K562 (cell line): Measurements from ENCODE around the gene CCAR1.

ENCODE experiments used
- CBX8 ChIP-seq: fragments of 200-600 bp; sonication (generic); IDR thresholded peaks from 2 replicates; pipeline ENCODE4 v1.6.1; 2012; ENCODE audit warnings: borderline replicate concordance, mixed run types, low read depth, mild to moderate bottlenecking, moderate library complexity, mixed read lengths, low read length, control low read depth, inconsistent platforms; ENCODE audit not compliant: poor library complexity, severe bottlenecking; ENCODE audit errors: extremely low read depth
- CREB1 ChIP-seq, 2 experiments: sonication (generic) in 1 of 2; formaldehyde crosslinking in 1 of 2; IDR thresholded peaks; 2 replicates each; pipeline versions ENCODE4 v1.6.1 to v1.8.0; 2012 to 2022; ENCODE audit warnings: inconsistent platforms in 1 of 2, mild to moderate bottlenecking in 1 of 2, missing genetic modification reagents in 1 of 2, moderate library complexity in 1 of 2
- EWSR1 ChIP-seq: fragments of 450-650 bp; IDR thresholded peaks from 2 replicates; pipeline ENCODE4 v1.6.1; 2018; ENCODE audit warnings: borderline replicate concordance, mild to moderate bottlenecking, low read depth, moderate library complexity; ENCODE audit not compliant: partially characterized antibody
- FOXP1 ChIP-seq: sonication (generic); formaldehyde crosslinking; IDR thresholded peaks from 2 replicates; pipeline ENCODE4 v1.8.0; 2022; ENCODE audit warnings: mild to moderate bottlenecking, missing genetic modification reagents
- JUN ChIP-seq, 2 experiments: sonication (generic) in 1 of 2; formaldehyde crosslinking in 1 of 2; IDR thresholded peaks; 2 replicates each; pipeline versions ENCODE4 v1.6.1 to v1.8.0; 2012 to 2022; ENCODE audit warnings: borderline replicate concordance in 2 of 2, mild to moderate bottlenecking in 2 of 2, improper control_type of control experiment in 1 of 2, low read depth in 1 of 2, low read length in 1 of 2, missing genetic modification reagents in 1 of 2
- MAZ ChIP-seq, 2 experiments: fragments of 450-650 bp in 1 of 2; sonication (generic) in 1 of 2; formaldehyde crosslinking; IDR thresholded peaks in 1 of 2; conservative IDR thresholded peaks in 1 of 2; 2 replicates each; pipeline versions ENCODE4 v1.4.0 to v1.5.0; 2020; ENCODE audit warnings: mild to moderate bottlenecking in 1 of 2, missing genetic modification reagents in 1 of 2
- RFX5 ChIP-seq: IDR thresholded peaks from 2 replicates; pipeline ENCODE4 v1.6.1; 2011; ENCODE audit warnings: low read depth, mild to moderate bottlenecking, improper control_type of control experiment, low read length
- RFX7 ChIP-seq: fragments of 250-450 bp; sonication (Bioruptor Pico); IDR thresholded peaks from 2 replicates; pipeline ENCODE4 v1.5.1; 2021; ENCODE audit warnings: mild to moderate bottlenecking
- SREBF2 ChIP-seq: sonication (generic); formaldehyde crosslinking; IDR thresholded peaks from 2 replicates; pipeline ENCODE4 v1.4.0; 2020; ENCODE audit warnings: mild to moderate bottlenecking, missing genetic modification reagents
- SRF ChIP-seq, 2 experiments: fragments of 250-450, 450-650 bp in 1 of 2; sonication (Bioruptor Pico) in 1 of 2; sonication (generic) in 1 of 2; formaldehyde crosslinking; IDR thresholded peaks; 2 replicates each; pipeline versions ENCODE4 v1.5.0 to v1.5.1; 2020 to 2022; ENCODE audit warnings: mild to moderate bottlenecking in 1 of 2, missing genetic modification reagents in 1 of 2
- TARDBP ChIP-seq: fragments of 450-650 bp; IDR thresholded peaks from 2 replicates; pipeline ENCODE4 v1.6.1; 2016
- ZNF121 ChIP-seq: sonication (generic); formaldehyde crosslinking; conservative IDR thresholded peaks from 2 replicates; pipeline ENCODE4 v1.8.0; 2022; ENCODE audit warnings: missing genetic modification reagents
- TF ChIP-seq, protein P1 (sequence below): fragments of 250-450 bp; sonication (Bioruptor Pico); IDR thresholded peaks from 2 replicates; pipeline ENCODE4 v1.8.0; 2022; ENCODE audit warnings: moderate library complexity, mild to moderate bottlenecking, inconsistent platforms
- TF ChIP-seq, protein P2 (sequence below), 3 experiments: IDR thresholded peaks in 2 of 3; conservative IDR thresholded peaks in 1 of 3; 2 replicates each; pipeline ENCODE4 v1.5.1; 2011 to 2012; ENCODE audit warnings: low read length in 3 of 3, mild to moderate bottlenecking in 3 of 3, control low read depth in 2 of 3, improper control_type of control experiment in 1 of 3, inconsistent platforms in 1 of 3, low read depth in 1 of 3, mixed read lengths in 1 of 3, moderate library complexity in 1 of 3; ENCODE audit not compliant: insufficient read depth in 2 of 3

DNA sequence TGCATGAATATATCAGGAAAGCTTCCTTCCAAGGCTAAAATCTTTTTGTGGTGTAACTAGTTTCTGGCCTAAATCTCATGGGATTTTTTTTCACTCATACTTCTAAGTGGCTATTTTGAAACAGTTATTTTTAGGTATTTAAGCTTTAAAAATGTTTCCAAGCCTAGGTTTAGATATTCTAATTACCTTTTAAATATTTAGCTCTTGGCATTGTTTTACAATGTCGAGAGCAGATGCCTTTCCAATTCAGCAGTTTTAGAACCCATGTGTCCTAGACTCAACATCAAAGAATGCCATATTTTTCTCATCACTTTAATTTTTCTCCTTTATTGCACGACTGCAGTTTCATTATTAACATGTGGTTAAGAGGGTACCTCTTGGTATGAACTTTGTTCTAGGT, 79.2 kb downstream of the CCAR1 start:
- TF ChIP-seq CBX8 (no peak), JUN (IDR thresholded peaks at IDR 0.05; ENCODE audit: borderline replicate concordance, low read depth, low read length) (no peak), JUN (CRISPR knock-in tag; IDR thresholded peaks at IDR 0.05; ENCODE audit: borderline replicate concordance) (no peak), MAZ (CRISPR knock-in tag; conservative IDR thresholded peaks at IDR 0.05 in 1 of 2, IDR thresholded peaks at IDR 0.05 in 1 of 2) (no peak), ZNF121 (no peak), EWSR1 (no peak), CREB1 (IDR thresholded peaks at IDR 0.05) (no peak), CREB1 (CRISPR knock-in tag; IDR thresholded peaks at IDR 0.05) (no peak), FOXP1 (CRISPR knock-in tag) (no peak), RFX7 (no peak), RFX5 (no peak), SREBF2 (CRISPR knock-in tag) (no peak), TARDBP (no peak), SRF (CRISPR knock-in tag; IDR thresholded peaks at IDR 0.05) (no peak)
- TF ChIP-seq, protein P1, sequence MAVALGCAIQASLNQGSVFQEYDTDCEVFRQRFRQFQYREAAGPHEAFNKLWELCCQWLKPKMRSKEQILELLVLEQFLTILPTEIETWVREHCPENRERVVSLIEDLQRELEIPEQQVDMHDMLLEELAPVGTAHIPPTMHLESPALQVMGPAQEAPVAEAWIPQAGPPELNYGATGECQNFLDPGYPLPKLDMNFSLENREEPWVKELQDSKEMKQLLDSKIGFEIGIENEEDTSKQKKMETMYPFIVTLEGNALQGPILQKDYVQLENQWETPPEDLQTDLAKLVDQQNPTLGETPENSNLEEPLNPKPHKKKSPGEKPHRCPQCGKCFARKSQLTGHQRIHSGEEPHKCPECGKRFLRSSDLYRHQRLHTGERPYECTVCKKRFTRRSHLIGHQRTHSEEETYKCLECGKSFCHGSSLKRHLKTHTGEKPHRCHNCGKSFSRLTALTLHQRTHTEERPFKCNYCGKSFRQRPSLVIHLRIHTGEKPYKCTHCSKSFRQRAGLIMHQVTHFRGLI (CRISPR knock-in tag), result no peak
- TF ChIP-seq, protein P2, sequence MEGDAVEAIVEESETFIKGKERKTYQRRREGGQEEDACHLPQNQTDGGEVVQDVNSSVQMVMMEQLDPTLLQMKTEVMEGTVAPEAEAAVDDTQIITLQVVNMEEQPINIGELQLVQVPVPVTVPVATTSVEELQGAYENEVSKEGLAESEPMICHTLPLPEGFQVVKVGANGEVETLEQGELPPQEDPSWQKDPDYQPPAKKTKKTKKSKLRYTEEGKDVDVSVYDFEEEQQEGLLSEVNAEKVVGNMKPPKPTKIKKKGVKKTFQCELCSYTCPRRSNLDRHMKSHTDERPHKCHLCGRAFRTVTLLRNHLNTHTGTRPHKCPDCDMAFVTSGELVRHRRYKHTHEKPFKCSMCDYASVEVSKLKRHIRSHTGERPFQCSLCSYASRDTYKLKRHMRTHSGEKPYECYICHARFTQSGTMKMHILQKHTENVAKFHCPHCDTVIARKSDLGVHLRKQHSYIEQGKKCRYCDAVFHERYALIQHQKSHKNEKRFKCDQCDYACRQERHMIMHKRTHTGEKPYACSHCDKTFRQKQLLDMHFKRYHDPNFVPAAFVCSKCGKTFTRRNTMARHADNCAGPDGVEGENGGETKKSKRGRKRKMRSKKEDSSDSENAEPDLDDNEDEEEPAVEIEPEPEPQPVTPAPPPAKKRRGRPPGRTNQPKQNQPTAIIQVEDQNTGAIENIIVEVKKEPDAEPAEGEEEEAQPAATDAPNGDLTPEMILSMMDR (IDR thresholded peaks at IDR 0.05 in 2 of 3, conservative IDR thresholded peaks at IDR 0.05 in 1 of 3; ENCODE audit: insufficient read depth in 2 of 3, low read depth in 1 of 3, low read length in 3 of 3), result no peak
